HCT116 (cell line): ENCODE data around the gene ARL4A. TPM values are rescaled to one million over a fixed set of nuclear protein-coding genes. Genes with fewer than 3 reads are reported as not detected.

ENCODE experiments used
- ATAC-seq: fragments of 200-7000 bp; cut with Tn5 transposase; 2 replicates; pipeline ENCODE4 v1.9.1; 2020; ENCODE audit warnings: mild to moderate bottlenecking, moderate library complexity
- BruUV-seq: library from RNA; stranded (reverse); fragments of 400-500 nt; replicated peaks from 2 replicates; lab custom pipeline; 2021; lab: Mats Ljungman, UMichigan
- CTCF ChIA-PET: fragments of 300-600 bp; sonication (Branson Sonifier 250); formaldehyde crosslinking; loops from one replicate; lab custom pipeline; 2021; ENCODE audit warnings: antibody characterized with exemption; lab: Charles Lee
- POLR2A ChIA-PET: fragments of 300-600, 350-600 bp; sonication (Branson Sonifier 250); formaldehyde crosslinking; loops from one replicate; lab custom pipeline; 2021; ENCODE audit warnings: antibody characterized with exemption; lab: Charles Lee
- RAD21 ChIA-PET, 2 experiments: fragments of 300-600 bp; sonication (Branson Sonifier 250); formaldehyde crosslinking; loops; one replicate each; lab custom pipeline; 2023; ENCODE audit warnings: low total read pairs in 2 of 2; ENCODE audit not compliant: uncharacterized antibody in 2 of 2, unreplicated experiment in 2 of 2, low non-redundant PET in 1 of 2; lab: Charles Lee
- DNase-seq: peaks from one replicate; pipeline ENCODE4 v3.0.0-alpha.2; 2010; ENCODE audit warnings: low read depth, low spot score
- H2AFZ ChIP-seq: fragments of 200-600 bp; shearing (Covaris generic), sonication (generic); 2 replicates; pipeline ENCODE4 v1.6.1; 2017; ENCODE audit warnings: low read depth, mixed run types, mixed read lengths, antibody characterized with exemption, low read length; ENCODE audit not compliant: poor library complexity, severe bottlenecking
- H3K27ac ChIP-seq: 2 replicates; pipeline ENCODE4 v1.5.1; 2012; ENCODE audit warnings: low read depth, low read length
- H3K27me3 ChIP-seq: fragments of 200-600 bp; sonication (generic); 2 replicates; pipeline ENCODE4 v1.6.1; 2016; ENCODE audit warnings: mixed run types, low read length, mixed read lengths; ENCODE audit not compliant: insufficient read depth
- H3K36me3 ChIP-seq, 2 experiments: fragments of 200-500 bp in 1 of 2; fragments of 200-600 bp in 1 of 2; sonication (Bioruptor generic) in 1 of 2; sonication (generic) in 1 of 2; 2 replicates each; pipeline versions ENCODE4 v1.5.1 to v1.6.1; 2014 to 2016; ENCODE audit warnings: low read length in 2 of 2, inconsistent platforms in 1 of 2, mixed read lengths in 1 of 2, mixed run types in 1 of 2; ENCODE audit not compliant: insufficient read depth in 2 of 2, control insufficient read depth in 1 of 2
- H3K4me1 ChIP-seq, 2 experiments: fragments of 200-600 bp in 1 of 2; sonication (generic) in 1 of 2; 2 replicates each; pipeline versions ENCODE4 v1.5.1 to v1.6.1; 2012 to 2017; ENCODE audit warnings: low read length in 2 of 2, inconsistent platforms in 1 of 2, mild to moderate bottlenecking in 1 of 2, mixed read lengths in 1 of 2, mixed run types in 1 of 2, moderate library complexity in 1 of 2; ENCODE audit not compliant: insufficient read depth in 2 of 2, control insufficient read depth in 1 of 2
- H3K4me2 ChIP-seq: fragments of 200-600 bp; sonication (generic); 2 replicates; pipeline ENCODE4 v1.6.1; 2017; ENCODE audit warnings: mixed run types, low read length, mixed read lengths
- H3K4me3 ChIP-seq, 2 experiments: fragments of 200-600 bp in 1 of 2; sonication (generic) in 1 of 2; replicated peaks in 1 of 2; 2 replicates each; pipeline ENCODE4 v1.5.1; 2011 to 2016; ENCODE audit warnings: low read length in 2 of 2, control low read depth in 1 of 2, low read depth in 1 of 2, mild to moderate bottlenecking in 1 of 2, mixed read lengths in 1 of 2, mixed run types in 1 of 2
- H3K79me2 ChIP-seq: fragments of 200-600 bp; sonication (generic); 2 replicates; pipeline ENCODE4 v1.6.1; 2017; ENCODE audit warnings: mild to moderate bottlenecking, mixed run types, low read length, moderate library complexity, mixed read lengths; ENCODE audit not compliant: insufficient read depth
- H3K9ac ChIP-seq: fragments of 200-600 bp; sonication (generic); 2 replicates; pipeline ENCODE4 v1.6.1; 2016; ENCODE audit warnings: low read length, mixed read lengths
- H3K9me2 ChIP-seq: fragments of 200-600 bp; sonication (generic), shearing (Covaris generic); 2 replicates; pipeline ENCODE4 v1.6.1; 2017; ENCODE audit warnings: mixed run types, mild to moderate bottlenecking, moderate library complexity; ENCODE audit not compliant: insufficient read depth
- H3K9me3 ChIP-seq, 2 experiments: fragments of 200-500 bp in 1 of 2; fragments of 200-600 bp in 1 of 2; sonication (Bioruptor generic) in 1 of 2; sonication (generic) in 1 of 2; 2 replicates each; pipeline ENCODE4 v1.6.1; 2014 to 2017; ENCODE audit warnings: low read length in 2 of 2, mixed read lengths in 2 of 2, inconsistent platforms in 1 of 2, low read depth in 1 of 2, mild to moderate bottlenecking in 1 of 2, mixed run types in 1 of 2, moderate library complexity in 1 of 2; ENCODE audit not compliant: control insufficient read depth in 1 of 2, insufficient read depth in 1 of 2
- H4K20me1 ChIP-seq: fragments of 200-600 bp; sonication (generic), shearing (Covaris generic); 2 replicates; pipeline ENCODE4 v1.6.1; 2017; ENCODE audit warnings: mixed run types, mild to moderate bottlenecking, moderate library complexity; ENCODE audit not compliant: insufficient read depth
- ELF1 ChIP-seq: IDR thresholded peaks from 2 replicates; pipeline ENCODE4 v1.6.1; 2012; ENCODE audit warnings: low read depth, borderline replicate concordance
- EZH2 ChIP-seq: fragments of 200-600 bp; sonication (generic); IDR thresholded peaks from 2 replicates; pipeline ENCODE4 v1.6.1; 2017; ENCODE audit warnings: antibody characterized with exemption, mixed run types
- POLR2AphosphoS5 ChIP-seq: IDR thresholded peaks from 2 replicates; pipeline ENCODE4 v1.6.1; 2011; ENCODE audit warnings: mild to moderate bottlenecking, low read depth, low read length, moderate library complexity
- RAD21 ChIP-seq: IDR thresholded peaks from 2 replicates; pipeline ENCODE4 v1.6.1; 2012; ENCODE audit warnings: low read depth, mild to moderate bottlenecking
- SRF ChIP-seq: IDR thresholded peaks from 2 replicates; pipeline ENCODE4 v1.6.1; 2012; ENCODE audit warnings: low read depth
- YY1 ChIP-seq: IDR thresholded peaks from 2 replicates; pipeline ENCODE4 v1.6.1; 2011; ENCODE audit warnings: low read length, low read depth, moderate library complexity, mild to moderate bottlenecking; ENCODE audit not compliant: insufficient replicate concordance; ENCODE audit errors: extremely low read depth
- intact Hi-C: fragments of 100-400 bp; cut with micrococcal nuclease; formaldehyde crosslinking; loops from 2 replicates; pipeline ENCODE4 v1.10.0; 2022
- total RNA-seq: library from RNA; stranded (reverse); gene quantifications from one replicate; pipeline ENCODE4 v1.2.1, GENCODE V29; 2021; ENCODE audit not compliant: unreplicated experiment
- TF ChIP-seq, protein P1 (sequence below), 3 experiments: fragments of 200-600 bp in 1 of 3; sonication (generic) in 1 of 3; IDR thresholded peaks in 2 of 3; conservative IDR thresholded peaks in 1 of 3; 2 replicates each; pipeline ENCODE4 v1.5.1; 2012 to 2017; ENCODE audit warnings: low read depth in 2 of 3, low read length in 2 of 3, antibody characterized with exemption in 1 of 3, borderline replicate concordance in 1 of 3, control low read depth in 1 of 3, mild to moderate bottlenecking in 1 of 3, mixed read lengths in 1 of 3, mixed run types in 1 of 3, moderate library complexity in 1 of 3; ENCODE audit not compliant: insufficient read depth in 1 of 3
- TF ChIP-seq, protein P2 (sequence below): IDR thresholded peaks from 2 replicates; pipeline ENCODE4 v1.6.1; 2012

ARL4A gene
- total RNA-seq, 1 experiment from 2014 or later = 44.6 TPM

GRCh38 chr7:12683678-12684585 lies 3.5 kb upstream of the ARL4A start:
- Histone ChIP-seq H3K27me3 (no peaks in the 10 kb centered on the region), H3K27ac (no peak overlapping the region), H2AFZ (peak overlapping the region; percentile 75), H3K36me3 (0 out of 4 replicates have a peak, but pooled peaks cover 0 to under 1% of the 10 kb centered on the region in 2 experiments), H4K20me1 (no peaks in the 10 kb centered on the region; the same call in 1 of the 2 replicates), H3K9me3 (no peaks in the 10 kb centered on the region), H3K9me2 (no peaks in the 10 kb centered on the region), H3K9ac (no peak overlapping the region), H3K4me2 (no peak overlapping the region), H3K4me1 (peaks cover 6 to 16% of the 10 kb centered on the region in 2 experiments; a peak in 3 of 4 replicates), H3K4me3 (no peak overlapping the region), H3K79me2 (peaks cover 15% of the 10 kb centered on the region)
- CTCF ChIA-PET = interaction anchor here (1.0 to 1.3 kb wide), 2 partner anchors 159 to 579 kb away, joined by 4 read pairs; no protein-coding TSS in a partner anchor
- POLR2A ChIA-PET = no interaction called here
- no peak for DNase-seq
- BruUV-seq = no TSS peak
- ATAC-seq = no peak
- TF ChIP-seq YY1 = no peak
- no peak for TF ChIP-seq EZH2
- no peak for TF ChIP-seq POLR2AphosphoS5
- TF ChIP-seq, protein P1, sequence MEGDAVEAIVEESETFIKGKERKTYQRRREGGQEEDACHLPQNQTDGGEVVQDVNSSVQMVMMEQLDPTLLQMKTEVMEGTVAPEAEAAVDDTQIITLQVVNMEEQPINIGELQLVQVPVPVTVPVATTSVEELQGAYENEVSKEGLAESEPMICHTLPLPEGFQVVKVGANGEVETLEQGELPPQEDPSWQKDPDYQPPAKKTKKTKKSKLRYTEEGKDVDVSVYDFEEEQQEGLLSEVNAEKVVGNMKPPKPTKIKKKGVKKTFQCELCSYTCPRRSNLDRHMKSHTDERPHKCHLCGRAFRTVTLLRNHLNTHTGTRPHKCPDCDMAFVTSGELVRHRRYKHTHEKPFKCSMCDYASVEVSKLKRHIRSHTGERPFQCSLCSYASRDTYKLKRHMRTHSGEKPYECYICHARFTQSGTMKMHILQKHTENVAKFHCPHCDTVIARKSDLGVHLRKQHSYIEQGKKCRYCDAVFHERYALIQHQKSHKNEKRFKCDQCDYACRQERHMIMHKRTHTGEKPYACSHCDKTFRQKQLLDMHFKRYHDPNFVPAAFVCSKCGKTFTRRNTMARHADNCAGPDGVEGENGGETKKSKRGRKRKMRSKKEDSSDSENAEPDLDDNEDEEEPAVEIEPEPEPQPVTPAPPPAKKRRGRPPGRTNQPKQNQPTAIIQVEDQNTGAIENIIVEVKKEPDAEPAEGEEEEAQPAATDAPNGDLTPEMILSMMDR (IDR thresholded peaks at IDR 0.05 in 2 of 3, conservative IDR thresholded peaks at IDR 0.05 in 1 of 3; ENCODE audit: borderline replicate concordance in 1 of 3, insufficient read depth in 1 of 3, low read depth in 2 of 3, low read length in 2 of 3) = peak; percentile 24 to 51 (median 41); a peak in 4 of 6 replicates
- TF ChIP-seq ELF1 = no peak
- TF ChIP-seq, protein P2, sequence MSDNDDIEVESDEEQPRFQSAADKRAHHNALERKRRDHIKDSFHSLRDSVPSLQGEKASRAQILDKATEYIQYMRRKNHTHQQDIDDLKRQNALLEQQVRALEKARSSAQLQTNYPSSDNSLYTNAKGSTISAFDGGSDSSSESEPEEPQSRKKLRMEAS = no peak
- TF ChIP-seq RAD21 = peak; percentile 65
- no peak for TF ChIP-seq SRF
- RAD21 ChIA-PET = no interaction called here
- intact Hi-C loops = loop anchor here (1.0 to 5.0 kb wide), 2 partner anchors 45 to 162 kb away; no protein-coding TSS in a partner anchor
